CD4-positive, alpha-beta T cell (primary cell): ENCODE data around the gene SEC16A. TPM values are rescaled to one million over a fixed set of nuclear protein-coding genes. Genes with fewer than 3 reads are reported as not detected.
A peak's percentile ranks its signal among the peaks of the same experiment; 100 is the strongest.

Source experiments
- ATAC-seq: fragments of 200-7000 bp; cut with Tn5 transposase; one replicate; pipeline ENCODE4 v1.10.0; 2022; ENCODE audit warnings: mild to moderate bottlenecking; ENCODE audit not compliant: poor library complexity
- CTCF ChIA-PET: fragments of 350-600 bp; sonication (Branson Sonifier 250); formaldehyde crosslinking; loops from one replicate; lab custom pipeline; 2021; ENCODE audit warnings: antibody characterized with exemption, inconsistent platforms; lab: Charles Lee
- POLR2A ChIA-PET: fragments of 350-600 bp; sonication (Branson Sonifier 250); formaldehyde crosslinking; loops from one replicate; lab custom pipeline; 2021; ENCODE audit warnings: antibody characterized with exemption, inconsistent platforms; lab: Charles Lee
- DNase-seq, 14 experiments: peaks; one replicate each; pipeline ENCODE4 v3.0.0-alpha.2; 2013 to 2020; ENCODE audit warnings: mixed read lengths in 2 of 14
- H3K27ac ChIP-seq, 2 donors: one replicate each; pipeline versions ENCODE4 v1.5.1 to v1.7.0; 2013; ENCODE audit warnings: low read length in 2 of 2, low read depth in 1 of 2, mild to moderate bottlenecking in 1 of 2
- H3K27me3 ChIP-seq, 2 experiments: 1 replicate in 1 of 2; 2 replicates in 1 of 2; pipeline versions ENCODE4 v1.6.1 to v1.7.0; 2013; ENCODE audit warnings: low read length in 2 of 2, control low read depth in 1 of 2, mild to moderate bottlenecking in 1 of 2, moderate library complexity in 1 of 2; ENCODE audit not compliant: insufficient read depth in 2 of 2, control insufficient read depth in 1 of 2
- H3K36me3 ChIP-seq: one replicate; pipeline ENCODE4 v1.6.1; 2013; ENCODE audit warnings: low read length, control low read depth; ENCODE audit not compliant: insufficient read depth
- H3K4me1 ChIP-seq: one replicate; pipeline ENCODE4 v1.6.1; 2013; ENCODE audit warnings: low read length, control low read depth; ENCODE audit not compliant: insufficient read depth
- H3K4me3 ChIP-seq: one replicate; pipeline ENCODE4 v1.5.1; 2013; ENCODE audit warnings: mild to moderate bottlenecking, low read length, moderate library complexity
- H3K9me3 ChIP-seq, 2 experiments: 1 replicate in 1 of 2; 2 replicates in 1 of 2; pipeline versions ENCODE4 v1.6.1 to v1.7.0; 2013; ENCODE audit warnings: low read length in 2 of 2, mild to moderate bottlenecking in 2 of 2, control low read depth in 1 of 2, moderate library complexity in 1 of 2; ENCODE audit not compliant: control insufficient read depth in 1 of 2, insufficient read depth in 1 of 2
- H3K27ac Mint-ChIP-seq: one replicate; pipeline ENCODE4 v1.8.0; 2020; ENCODE audit warnings: mixed read lengths
- H3K27me3 Mint-ChIP-seq: one replicate; pipeline ENCODE4 v1.8.0; 2021; ENCODE audit warnings: mixed read lengths
- H3K36me3 Mint-ChIP-seq: one replicate; pipeline ENCODE4 v1.8.0; 2021; ENCODE audit warnings: low read depth, mixed read lengths
- H3K4me1 Mint-ChIP-seq: one replicate; pipeline ENCODE4 v1.8.0; 2021; ENCODE audit warnings: low read depth, mixed read lengths
- H3K4me3 Mint-ChIP-seq: one replicate; pipeline ENCODE4 v1.8.0; 2020; ENCODE audit warnings: mild to moderate bottlenecking, mixed read lengths
- H3K9me3 Mint-ChIP-seq: one replicate; pipeline ENCODE4 v1.8.0; 2020; ENCODE audit warnings: mixed read lengths
- intact Hi-C, 2 experiments: fragments of 100-400 bp; cut with DNase I in 1 of 2; cut with micrococcal nuclease in 1 of 2; formaldehyde crosslinking; loops; one replicate each; pipeline versions ENCODE4 v1.15.1 to v1.9.0; 2023 to 2025; cut with DNase I, micrococcal nuclease
- total RNA-seq, 174 experiments: library from RNA in 2 of 174; stranded (reverse) in 2 of 174; gene quantifications; one replicate each; pipeline ENCODE4 v1.2.3 and lab custom pipeline; 2021 to 2026
- TF ChIP-seq, protein P1 (sequence below): fragments of 200-600 bp; IDR thresholded peaks from one replicate; pipeline ENCODE4 v1.8.0; 2022; ENCODE audit warnings: antibody characterized with exemption, mild to moderate bottlenecking

The SEC16A gene
- total RNA-seq, 2 experiments from 2014 or later, result 73.0 to 75.0 TPM

DNA sequence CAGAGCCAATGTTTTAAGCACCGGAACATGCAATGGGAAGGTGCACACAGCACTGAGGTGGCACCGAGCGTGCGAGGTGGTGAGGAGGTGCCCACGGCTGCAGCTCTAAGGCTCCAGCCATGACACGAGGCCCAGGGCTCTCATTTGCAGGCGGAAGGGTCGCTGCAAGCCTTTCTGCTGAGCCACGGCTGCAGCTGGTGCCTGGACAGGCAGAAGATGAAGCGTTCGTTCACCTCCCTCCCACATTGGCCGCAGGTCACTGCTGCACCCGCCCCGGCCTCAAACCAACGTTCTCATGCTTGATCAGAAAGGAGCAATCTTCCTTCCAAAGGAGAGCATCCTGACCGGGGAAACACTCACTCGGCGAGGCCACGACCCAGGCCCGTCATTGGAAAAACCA lies 38.7 kb downstream of the SEC16A start:
- Mint-ChIP-seq H3K36me3 (peaks cover 79% of the 10 kb centered on the region), H3K4me3 (peak overlapping the region; percentile 34), H3K27me3 (no peaks in the 10 kb centered on the region), H3K4me1 (no peaks in the 10 kb centered on the region), H3K27ac (no peak overlapping the region), H3K9me3 (no peaks in the 10 kb centered on the region)
- CTCF ChIA-PET, result no interaction called here
- H3K27me3 ChIP-seq, result no peaks in the 10 kb centered on the region
- H3K4me1 ChIP-seq, result peaks cover 5% of the 10 kb centered on the region
- no peak for DNase-seq
- H3K36me3 ChIP-seq, result peaks cover 74% of the 10 kb centered on the region
- TF ChIP-seq, protein P1, sequence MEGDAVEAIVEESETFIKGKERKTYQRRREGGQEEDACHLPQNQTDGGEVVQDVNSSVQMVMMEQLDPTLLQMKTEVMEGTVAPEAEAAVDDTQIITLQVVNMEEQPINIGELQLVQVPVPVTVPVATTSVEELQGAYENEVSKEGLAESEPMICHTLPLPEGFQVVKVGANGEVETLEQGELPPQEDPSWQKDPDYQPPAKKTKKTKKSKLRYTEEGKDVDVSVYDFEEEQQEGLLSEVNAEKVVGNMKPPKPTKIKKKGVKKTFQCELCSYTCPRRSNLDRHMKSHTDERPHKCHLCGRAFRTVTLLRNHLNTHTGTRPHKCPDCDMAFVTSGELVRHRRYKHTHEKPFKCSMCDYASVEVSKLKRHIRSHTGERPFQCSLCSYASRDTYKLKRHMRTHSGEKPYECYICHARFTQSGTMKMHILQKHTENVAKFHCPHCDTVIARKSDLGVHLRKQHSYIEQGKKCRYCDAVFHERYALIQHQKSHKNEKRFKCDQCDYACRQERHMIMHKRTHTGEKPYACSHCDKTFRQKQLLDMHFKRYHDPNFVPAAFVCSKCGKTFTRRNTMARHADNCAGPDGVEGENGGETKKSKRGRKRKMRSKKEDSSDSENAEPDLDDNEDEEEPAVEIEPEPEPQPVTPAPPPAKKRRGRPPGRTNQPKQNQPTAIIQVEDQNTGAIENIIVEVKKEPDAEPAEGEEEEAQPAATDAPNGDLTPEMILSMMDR, result no peak
- intact Hi-C loops, result no loop called here
- H3K27ac ChIP-seq, result no peak overlapping the region
- H3K4me3 ChIP-seq, result no peak overlapping the region
- H3K9me3 ChIP-seq, result no peaks in the 10 kb centered on the region
- no peak for ATAC-seq
- POLR2A ChIA-PET, result no interaction called here

DNA sequence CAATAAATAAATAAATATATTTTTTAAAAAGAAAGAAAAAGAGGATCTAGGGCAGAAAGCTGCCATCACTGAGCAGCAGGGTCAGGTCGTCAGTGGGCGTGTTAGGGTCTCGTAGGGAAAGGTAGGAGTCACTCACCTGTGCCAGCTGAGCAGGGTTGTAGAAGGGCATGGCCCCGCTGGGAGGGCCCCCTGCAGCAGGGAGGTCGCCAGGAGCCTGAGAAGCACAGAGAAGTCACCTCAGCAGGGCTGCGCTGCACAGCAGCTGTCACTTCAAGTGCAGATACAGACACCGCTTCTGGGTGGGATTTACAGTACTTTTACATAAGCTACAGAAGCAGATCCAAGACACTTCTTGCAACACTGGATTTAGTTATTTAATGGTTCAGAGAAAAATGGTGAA lies 39.2 kb downstream of the SEC16A start:
- ChIA-PET POLR2A (no interaction called here), CTCF (interaction anchor here (1.2 kb wide), 1 partner anchor 80 kb away, joined by 3 read pairs; the partner anchor contains the start of gene DNLZ)
- DNase-seq, result no peak
- Mint-ChIP-seq H3K27ac (no peak overlapping the region), H3K4me3 (peak overlapping the region; percentile 34), H3K4me1 (no peaks in the 10 kb centered on the region), H3K9me3 (no peaks in the 10 kb centered on the region), H3K27me3 (no peaks in the 10 kb centered on the region), H3K36me3 (peaks cover 75% of the 10 kb centered on the region)
- ATAC-seq, result no peak
- Histone ChIP-seq H3K4me3 (no peak overlapping the region), H3K27me3 (no peaks in the 10 kb centered on the region), H3K27ac (no peak overlapping the region), H3K9me3 (no peaks in the 10 kb centered on the region), H3K36me3 (peaks cover 70% of the 10 kb centered on the region), H3K4me1 (peaks cover 8% of the 10 kb centered on the region)
- TF ChIP-seq, protein P1, result no peak
- intact Hi-C loops, result loop anchor here in 1 of 2 experiments (2.0 kb wide), 1 partner anchor 37 kb away; no protein-coding TSS in a partner anchor

DNA sequence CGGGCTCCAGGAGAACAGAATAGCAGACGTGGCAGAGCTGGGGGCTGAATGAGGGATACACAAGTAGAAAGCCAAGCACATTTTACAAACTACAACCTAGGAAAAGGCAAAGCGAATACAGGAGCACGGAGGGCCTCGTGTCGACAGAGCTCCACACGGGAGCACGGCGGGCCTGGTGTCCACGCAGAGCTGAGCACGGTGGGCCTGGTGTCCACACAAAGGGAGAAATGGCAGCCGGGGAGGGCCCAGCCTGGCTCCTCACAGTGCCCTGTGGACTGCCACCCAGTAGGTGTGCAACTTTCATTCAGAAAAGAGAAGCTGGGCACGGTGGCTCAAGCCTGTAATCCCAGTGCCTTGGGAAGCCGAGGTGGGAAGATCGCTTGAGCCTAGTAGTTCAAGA lies 39.8 kb downstream of the SEC16A start:
- ChIA-PET POLR2A (no interaction called here), CTCF (interaction anchor here (1.2 kb wide), 1 partner anchor 79 kb away, joined by 3 read pairs; the partner anchor contains the start of gene DNLZ)
- Histone ChIP-seq H3K36me3 (peaks cover 66% of the 10 kb centered on the region), H3K4me3 (no peak overlapping the region), H3K9me3 (no peaks in the 10 kb centered on the region), H3K4me1 (peaks cover 13% of the 10 kb centered on the region), H3K27ac (no peak overlapping the region), H3K27me3 (no peaks in the 10 kb centered on the region)
- Mint-ChIP-seq H3K4me3 (no peak overlapping the region), H3K27ac (no peak overlapping the region), H3K9me3 (no peaks in the 10 kb centered on the region), H3K36me3 (peaks cover 74% of the 10 kb centered on the region), H3K4me1 (peaks cover 4% of the 10 kb centered on the region), H3K27me3 (no peaks in the 10 kb centered on the region)
- DNase-seq, result peak in 1 of 14 experiments; percentile 21
- no peak for ATAC-seq
- TF ChIP-seq, protein P1, result no peak
- intact Hi-C loops, result loop anchor here in 1 of 2 experiments (2.0 kb wide), 1 partner anchor 38 kb away; no protein-coding TSS in a partner anchor
